GM21528 (cell line): ENCODE measurements around the gene KCNIP1.
"Not testable (repeated sequence)": the region's sequence is repeated elsewhere in the genome, so short reads cannot be mapped to it uniquely, and the experiment has no call there.

Experiments
- ATAC-seq: cut with Tn5 transposase; IDR thresholded peaks from one replicate; pipeline ENCODE4 v1.9.1; 2021; ENCODE audit warnings: mild to moderate bottlenecking, moderate library complexity; ENCODE audit not compliant: unreplicated experiment, low FRiP score

The KCNIP1 gene

GRCh38 chr5:170761048-170761707 is 257.4 kb downstream of the KCNIP1 start:
- ATAC-seq = no peak

DNA sequence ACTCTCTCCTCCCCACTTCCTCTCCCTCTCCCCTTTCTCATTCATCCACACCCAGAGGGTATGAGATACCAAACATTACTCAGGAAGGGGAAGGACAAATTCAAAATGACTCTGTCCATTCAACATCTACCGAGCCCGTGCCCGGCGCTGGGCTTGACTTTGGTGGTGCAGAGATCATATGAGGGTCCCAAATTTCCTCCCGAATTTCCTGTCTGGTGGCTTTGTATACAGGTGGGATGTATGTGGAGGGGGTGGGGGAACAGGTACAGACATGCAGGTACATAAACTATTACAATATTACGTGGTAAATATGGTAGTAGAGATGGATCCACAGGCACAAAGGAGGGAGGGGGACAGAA is 257.9 kb downstream of the KCNIP1 start:
- no peak for ATAC-seq

- not testable (repeated sequence) for ATAC-seq
Measured at GRCh38 chr5:170762298-170762697, 258.5 kb downstream of the KCNIP1 start.

GRCh38 chr5:170765868-170766267 is 262.0 kb downstream of the KCNIP1 start:
- ATAC-seq = not testable (repeated sequence)

DNA sequence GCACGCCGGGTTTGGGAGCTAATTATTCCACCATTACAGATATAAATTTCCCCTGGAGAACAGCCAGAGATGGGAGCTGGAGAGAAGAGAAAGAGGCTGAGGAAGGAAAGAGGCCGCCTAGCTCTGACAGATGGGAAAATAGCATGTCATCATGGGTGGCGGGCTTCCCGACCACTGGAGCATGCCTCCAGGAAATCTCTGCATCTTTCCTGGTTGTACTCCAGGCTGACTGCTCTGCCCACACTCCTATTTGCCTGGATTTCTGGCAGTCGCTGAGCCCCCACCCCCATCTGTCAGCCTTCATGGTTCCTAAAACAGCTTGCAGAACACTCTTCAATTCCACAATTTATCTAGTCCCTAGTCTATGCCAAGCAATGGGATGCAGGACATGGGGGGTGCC is 265.4 kb downstream of the KCNIP1 start:
- ATAC-seq = no peak

GRCh38 chr5:170769898-170770416 is 266.1 kb downstream of the KCNIP1 start:
- ATAC-seq = no peak

- no peak for ATAC-seq
Measured at GRCh38 chr5:170771496-170771895, 267.7 kb downstream of the KCNIP1 start.

DNA sequence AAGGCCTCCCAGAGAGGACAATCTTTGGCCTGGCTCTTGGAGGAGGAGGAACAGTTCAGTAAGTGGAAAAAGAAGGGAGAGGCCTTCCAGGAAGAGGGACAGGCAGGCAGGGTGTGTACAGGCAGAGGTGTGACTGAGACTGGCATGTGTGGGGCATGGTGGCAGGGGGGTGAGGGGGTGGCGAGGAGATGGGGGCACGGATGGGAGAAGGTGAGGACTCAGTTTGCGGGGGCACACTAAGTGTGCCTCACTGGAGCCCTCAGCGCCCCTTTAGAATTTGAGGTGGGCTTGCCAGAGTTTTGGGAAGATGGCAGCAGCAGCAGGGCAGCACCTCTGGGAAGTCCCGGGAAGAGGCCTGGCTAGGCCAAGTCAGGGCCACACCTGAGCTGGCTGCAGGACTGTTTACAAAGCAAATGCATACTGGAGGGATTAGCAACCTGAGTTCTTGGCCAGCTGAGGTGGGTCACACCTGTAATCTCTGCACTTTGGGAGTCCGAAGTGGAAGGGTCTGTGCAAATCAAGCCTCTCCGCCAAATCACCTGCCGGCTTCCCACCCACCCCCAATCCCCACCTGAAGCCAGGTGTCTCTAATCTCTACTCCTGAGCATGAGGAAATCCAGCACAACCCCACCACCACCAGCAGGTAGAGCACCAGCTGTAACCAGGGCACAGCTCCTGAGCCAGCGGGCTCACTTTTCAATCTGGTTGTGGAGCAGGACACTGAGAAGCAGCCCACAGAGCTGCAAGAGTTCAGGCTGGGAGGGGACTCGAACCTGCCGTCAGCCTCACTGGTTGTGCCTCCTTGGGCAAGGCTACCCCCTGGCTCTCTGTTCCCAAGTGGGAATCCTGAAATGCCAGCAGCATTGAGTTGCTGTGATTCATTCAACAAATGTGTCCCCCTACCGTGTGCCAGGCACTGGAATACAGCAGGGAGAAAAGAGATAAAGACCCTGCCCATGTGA is 269.5 kb downstream of the KCNIP1 start:
- no peak for ATAC-seq

DNA sequence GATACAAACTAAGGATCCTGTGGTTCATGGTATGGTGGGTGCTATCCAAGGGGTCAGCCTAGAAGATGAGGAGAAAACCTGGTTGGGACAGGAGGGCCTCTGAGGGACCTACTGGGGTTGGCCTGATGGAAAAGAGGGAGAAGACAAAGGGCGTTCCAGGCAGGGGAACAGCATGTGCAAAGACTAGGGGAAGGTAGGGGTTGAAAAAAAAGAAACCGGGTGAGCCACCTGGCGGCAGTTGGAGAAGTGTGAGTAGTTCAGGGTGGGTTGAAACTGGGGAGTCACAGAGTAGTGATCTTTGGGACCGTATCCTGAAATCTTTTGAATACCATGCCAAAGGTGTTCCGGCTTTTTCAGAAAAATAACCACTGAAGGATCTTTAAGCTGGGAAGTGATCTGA is 271.0 kb downstream of the KCNIP1 start:
- ATAC-seq = no peak

- no peak for ATAC-seq
Measured at GRCh38 chr5:170781946-170782345, 278.1 kb downstream of the KCNIP1 start.

GRCh38 chr5:170782438-170782837 is 278.6 kb downstream of the KCNIP1 start:
- ATAC-seq = no peak

GRCh38 chr5:170783498-170784247 is 279.9 kb downstream of the KCNIP1 start, which contains the start of gene GABRP:
TSS of gene GABRP (plus strand) at chr5:170783725. CDS start at chr5:170788616, 4,891 bp downstream.
- no peak for ATAC-seq

DNA sequence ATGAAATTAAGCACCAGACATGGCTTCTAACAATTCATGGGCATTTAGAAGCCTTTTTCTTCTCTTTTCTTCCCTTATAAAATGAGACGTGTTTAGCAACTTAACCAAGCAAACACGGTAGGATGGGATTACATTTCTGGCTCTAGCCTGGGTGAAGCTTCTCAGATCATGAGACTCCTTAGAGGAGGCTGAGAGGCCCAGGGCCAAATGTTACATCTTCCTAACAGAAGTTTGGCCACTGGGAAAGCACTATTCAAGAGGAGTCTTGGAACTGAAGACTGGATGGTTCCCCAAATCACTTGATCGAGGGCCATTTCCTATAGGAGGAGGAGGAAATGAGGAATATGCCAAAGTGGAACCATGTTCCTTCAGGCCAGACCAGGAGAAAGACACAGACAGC is 281.6 kb downstream of the KCNIP1 start:
- no peak for ATAC-seq
